Activated CD4-positive, alpha-beta T cell treated with anti-CD3 and anti-CD28 coated beads, Interleukin-2, amount 50 U/mL, for 16 hours (primary cell): ENCODE results near the gene ACVR2B.

Experiments
- DNase-seq: peaks from one replicate; pipeline ENCODE4 v3.0.0-alpha.2; 2020

The ACVR2B gene

DNA sequence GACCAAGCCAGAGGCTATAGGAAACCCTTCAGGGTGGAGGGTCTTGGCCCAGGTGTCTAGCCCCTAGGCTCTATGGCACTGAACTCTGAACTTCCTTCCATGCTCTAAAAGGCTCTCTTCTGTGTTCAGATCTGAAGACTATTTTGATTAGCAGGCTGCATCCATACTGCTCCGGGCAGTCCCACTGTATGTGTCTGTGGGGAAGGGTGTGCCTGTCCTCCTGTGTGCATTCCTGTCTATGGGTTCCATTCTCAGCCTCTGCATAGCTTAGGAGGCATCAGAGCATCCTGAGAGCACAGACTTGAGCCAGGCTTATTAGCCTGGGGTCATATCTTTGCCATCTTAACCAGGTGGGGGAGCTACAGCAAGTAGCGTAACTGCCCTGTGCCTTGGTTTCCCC lies 80.5 kb downstream of the ACVR2B start:
- no peak for DNase-seq

DNA sequence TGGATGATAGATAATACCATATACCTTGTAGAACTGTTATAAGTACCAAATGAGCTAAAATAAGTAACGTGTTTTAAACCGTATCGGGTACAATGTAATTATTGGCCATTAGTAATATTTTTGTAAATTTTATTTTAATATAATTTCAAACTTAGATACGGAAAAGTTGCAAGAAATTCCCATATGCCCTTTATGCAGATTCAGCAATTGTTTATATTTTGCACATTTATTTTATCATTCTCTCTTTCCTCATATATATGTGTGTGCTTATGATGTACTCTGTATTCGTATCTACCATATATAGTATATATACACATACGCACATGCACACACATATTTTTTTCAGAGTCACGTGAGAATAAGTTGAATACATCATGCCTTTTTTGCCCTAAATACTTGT lies 80.9 kb downstream of the ACVR2B start:
- no peak for DNase-seq

DNA sequence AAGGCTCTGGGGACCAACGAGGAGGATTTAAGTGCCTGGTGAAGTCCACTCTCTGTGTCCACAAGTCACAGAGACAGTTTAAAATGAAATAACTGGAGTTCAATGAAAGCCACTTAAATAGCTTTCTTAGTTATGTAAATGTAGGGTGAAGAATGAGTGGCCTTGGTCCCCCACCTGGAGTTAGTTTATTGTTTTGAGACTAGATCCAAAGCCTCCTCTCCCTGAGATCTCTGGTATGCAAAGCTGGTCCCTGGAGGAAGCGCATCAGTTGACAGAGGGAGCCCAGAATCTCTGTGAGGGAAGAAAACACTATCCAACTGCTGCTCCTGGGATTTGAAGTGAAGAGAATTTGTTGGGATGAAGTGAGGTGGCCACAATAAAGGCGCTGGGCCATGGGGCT lies 83.0 kb downstream of the ACVR2B start:
- DNase-seq, result no peak

DNA sequence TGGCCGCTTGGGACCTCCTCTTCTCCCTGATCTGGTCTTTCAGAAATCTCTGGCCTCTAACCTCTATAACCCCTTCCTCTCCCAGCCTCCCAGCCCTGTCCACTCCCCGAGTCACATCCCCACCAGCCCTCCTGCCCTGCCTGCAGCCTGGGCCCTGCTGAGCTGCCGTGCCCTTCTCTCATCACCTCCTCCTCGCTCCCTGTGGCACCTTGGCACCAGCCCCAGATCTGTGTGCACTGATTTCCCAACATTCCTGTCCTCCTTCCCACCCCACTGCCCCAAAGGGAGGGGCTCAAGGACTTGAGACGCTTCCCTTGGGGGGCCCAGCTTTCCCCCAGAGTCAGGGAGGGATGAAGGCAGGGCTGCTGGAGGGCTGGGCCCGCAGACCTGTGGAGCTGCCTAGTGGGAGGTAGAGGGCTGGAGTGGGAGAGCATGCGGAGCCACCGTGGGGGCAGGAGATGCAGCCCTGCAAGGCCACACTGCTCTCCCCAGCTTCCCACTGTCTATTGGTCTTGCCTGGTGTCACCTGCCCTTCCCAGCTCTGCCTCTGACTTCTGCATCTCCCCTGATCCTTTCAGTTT lies 85.2 kb downstream of the ACVR2B start:
- DNase-seq, result no peak

DNA sequence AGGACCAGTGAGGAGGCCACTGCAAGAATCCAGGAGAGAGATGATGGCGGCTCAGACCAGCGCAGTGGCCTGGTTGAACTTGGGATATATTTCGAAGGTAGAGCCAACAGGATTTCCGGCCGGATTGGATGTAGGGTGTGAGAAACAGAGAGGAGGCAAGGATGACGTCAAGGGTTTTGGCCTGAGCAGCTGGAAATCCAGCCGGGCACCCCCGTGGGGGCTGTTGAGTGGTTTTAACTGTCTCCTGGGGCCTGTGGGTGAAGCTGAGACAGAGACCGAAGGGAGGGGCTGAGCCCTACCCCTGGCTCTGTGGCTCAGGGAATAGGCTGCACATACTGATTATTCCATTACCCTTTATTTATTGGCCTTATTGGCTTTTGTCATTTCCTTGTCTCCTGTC lies 88.1 kb downstream of the ACVR2B start:
- DNase-seq, result no peak
